ENCODE data around the gene ZCCHC12. TPM values are rescaled to one million over a fixed set of nuclear protein-coding genes. Genes with fewer than 3 reads are reported as not detected.
A peak's percentile ranks its signal among the peaks of the same experiment; 100 is the strongest.

The ZCCHC12 gene
- total and polyA plus RNA-seq, 11 donors: 0.06 to 0.61 (median 0.23) TPM; not detected in 8

GRCh38 chrX:118824173-118824730, 628 bp downstream of the ZCCHC12 start:
- ATAC-seq (no peak), DNase-seq (no peak)
- Histone ChIP-seq H3K27me3 (peaks cover 0 to 82% (median 7%) of the 10 kb centered on the region in 9 donors), H3K27ac (no peak overlapping the region), H3K36me3 (no peaks in the 10 kb centered on the region), H3K4me3 (peak overlapping the region in 6 of 12 donors; percentile 2 to 39 (median 30)), H3K4me1 (peaks cover 0 to 13% (median 2%) of the 10 kb centered on the region in 12 donors), H3K9me3 (peaks cover 0 to 5% (median 0%) of the 10 kb centered on the region in 12 donors)
- 4 to 51% (median 22%) methylated on average over 21 to 22 of the region's 22 CpGs for WGBS, 4 donors
- no peak for TF ChIP-seq POLR2A (IDR thresholded peaks at IDR 0.05)
- no peak for TF ChIP-seq CTCF (IDR thresholded peaks at IDR 0.05)
- intact Hi-C loops (cut with DNase I): no loop called here

GRCh38 chrX:118825227-118825626, 1.6 kb downstream of the ZCCHC12 start:
- peaks cover 0 to 82% (median 7%) of the 10 kb centered on the region in 9 donors for H3K27me3 ChIP-seq
- 11 to 58% (median 34%) methylated on average over 12 to 16 of the region's 16 CpGs for WGBS, 4 donors

GRCh38 chrX:118839334-118839958, 15.8 kb downstream of the ZCCHC12 start:
- no peak for TF ChIP-seq POLR2A (IDR thresholded peaks at IDR 0.05)
- peak; percentile 60 to 87 (median 74) for TF ChIP-seq CTCF (IDR thresholded peaks at IDR 0.05)
- WGBS, 4 donors: 2 to 48% (median 21%) methylated on average over 32 to 50 of the region's 50 CpGs
- peaks cover 0 to 16% (median 0%) of the 10 kb centered on the region in 9 donors for H3K27me3 ChIP-seq
- no peaks in the 10 kb centered on the region for H3K9me3 ChIP-seq
- intact Hi-C loops (cut with DNase I): no loop called here
- peak overlapping the region in 11 of 12 donors; percentile 16 to 74 (median 56) for H3K4me3 ChIP-seq
- H3K27ac ChIP-seq: peak overlapping the region in 2 of 12 donors; percentile 4 to 29
- DNase-seq (peak; percentile 77 to 90 (median 84)), ATAC-seq (peak; percentile 87 to 96 (median 95))
- H3K36me3 ChIP-seq: no peaks in the 10 kb centered on the region
- H3K4me1 ChIP-seq: peaks cover 0 to 7% (median 0%) of the 10 kb centered on the region in 12 donors

More at GRCh38 chrX:118825227-118825626, 1.6 kb downstream of the ZCCHC12 start:
- no peak for DNase-seq
- peaks cover 0 to 5% (median 0%) of the 10 kb centered on the region in 12 donors for H3K9me3 ChIP-seq
- H3K4me1 ChIP-seq: peaks cover 0 to 13% (median 2%) of the 10 kb centered on the region in 12 donors
- no peak overlapping the region for H3K27ac ChIP-seq
- no peaks in the 10 kb centered on the region for H3K36me3 ChIP-seq
- ATAC-seq: no peak
- H3K4me3 ChIP-seq: no peak overlapping the region
- TF ChIP-seq POLR2A (IDR thresholded peaks at IDR 0.05) (no peak), CTCF (IDR thresholded peaks at IDR 0.05) (no peak)
- intact Hi-C loops (cut with DNase I): no loop called here

GRCh38 chrX:118847676-118848075, 24.1 kb downstream of the ZCCHC12 start:
- H3K4me1 ChIP-seq: peaks cover 0 to 3% (median 0%) of the 10 kb centered on the region in 12 donors

More at GRCh38 chrX:118847676-118848075, 24.1 kb downstream of the ZCCHC12 start:
- no peak overlapping the region for H3K4me3 ChIP-seq
- H3K9me3 ChIP-seq: no peaks in the 10 kb centered on the region
- 0 to 8% (median 4%) methylated on average over 1 of the region's 1 CpG for WGBS, 4 donors
- TF ChIP-seq POLR2A (IDR thresholded peaks at IDR 0.05) (no peak), CTCF (IDR thresholded peaks at IDR 0.05) (peak; percentile 46 to 70 (median 60))
- intact Hi-C loops (cut with DNase I): loop anchor here (1.0 to 10.0 kb wide), 9 partner anchors 127 to 377 kb away; partner anchors contain the start of gene LONRF3 (in 1 of the 10)
- H3K27ac ChIP-seq: no peak overlapping the region
- DNase-seq (no peak), ATAC-seq (peak in 2 of 4 donors; percentile 58 to 64)
- peaks cover 0 to 5% (median 0%) of the 10 kb centered on the region in 9 donors for H3K27me3 ChIP-seq
- H3K36me3 ChIP-seq: no peaks in the 10 kb centered on the region

Measured in heart left ventricle (tissue), 16 donors.